PFSK-1 (cell line): ENCODE measurements around the gene SMIM21.

Source experiments
- FOXP2 ChIP-seq: optimal IDR thresholded peaks from 2 replicates; pipeline ENCODE3; 2011; ENCODE audit warnings: borderline replicate concordance, control low read depth, inconsistent platforms; ENCODE audit not compliant: insufficient read depth; ENCODE audit errors: extremely low read length, extremely low read depth
- POLR2AphosphoS5 ChIP-seq: IDR thresholded peaks from 2 replicates; pipeline ENCODE4 v1.6.1; 2012; ENCODE audit warnings: low read depth, mild to moderate bottlenecking, control low read depth, low read length, moderate library complexity
- SIN3A ChIP-seq: IDR thresholded peaks from 2 replicates; pipeline ENCODE4 v1.6.1; 2012; ENCODE audit warnings: mild to moderate bottlenecking, low read length, moderate library complexity, borderline replicate concordance; ENCODE audit not compliant: insufficient read depth
- TAF1 ChIP-seq: IDR thresholded peaks from 2 replicates; pipeline ENCODE4 v1.6.1; 2012; ENCODE audit warnings: low read length, control low read depth, borderline replicate concordance; ENCODE audit not compliant: insufficient read depth
- TF ChIP-seq, protein P1 (sequence below), 2 experiments: IDR thresholded peaks; 2 replicates each; pipeline versions ENCODE4 v1.6.1 to v1.8.0; 2011 to 2012; ENCODE audit warnings: low read depth in 2 of 2, low read length in 2 of 2, control low read depth in 1 of 2, inconsistent platforms in 1 of 2, mild to moderate bottlenecking in 1 of 2, moderate library complexity in 1 of 2; ENCODE audit not compliant: insufficient read depth in 1 of 2

The SMIM21 gene

GRCh38 chr18:75364512-75365253, 62.8 kb downstream of the SMIM21 start:
- no peak for TF ChIP-seq SIN3A
- TF ChIP-seq, protein P1, sequence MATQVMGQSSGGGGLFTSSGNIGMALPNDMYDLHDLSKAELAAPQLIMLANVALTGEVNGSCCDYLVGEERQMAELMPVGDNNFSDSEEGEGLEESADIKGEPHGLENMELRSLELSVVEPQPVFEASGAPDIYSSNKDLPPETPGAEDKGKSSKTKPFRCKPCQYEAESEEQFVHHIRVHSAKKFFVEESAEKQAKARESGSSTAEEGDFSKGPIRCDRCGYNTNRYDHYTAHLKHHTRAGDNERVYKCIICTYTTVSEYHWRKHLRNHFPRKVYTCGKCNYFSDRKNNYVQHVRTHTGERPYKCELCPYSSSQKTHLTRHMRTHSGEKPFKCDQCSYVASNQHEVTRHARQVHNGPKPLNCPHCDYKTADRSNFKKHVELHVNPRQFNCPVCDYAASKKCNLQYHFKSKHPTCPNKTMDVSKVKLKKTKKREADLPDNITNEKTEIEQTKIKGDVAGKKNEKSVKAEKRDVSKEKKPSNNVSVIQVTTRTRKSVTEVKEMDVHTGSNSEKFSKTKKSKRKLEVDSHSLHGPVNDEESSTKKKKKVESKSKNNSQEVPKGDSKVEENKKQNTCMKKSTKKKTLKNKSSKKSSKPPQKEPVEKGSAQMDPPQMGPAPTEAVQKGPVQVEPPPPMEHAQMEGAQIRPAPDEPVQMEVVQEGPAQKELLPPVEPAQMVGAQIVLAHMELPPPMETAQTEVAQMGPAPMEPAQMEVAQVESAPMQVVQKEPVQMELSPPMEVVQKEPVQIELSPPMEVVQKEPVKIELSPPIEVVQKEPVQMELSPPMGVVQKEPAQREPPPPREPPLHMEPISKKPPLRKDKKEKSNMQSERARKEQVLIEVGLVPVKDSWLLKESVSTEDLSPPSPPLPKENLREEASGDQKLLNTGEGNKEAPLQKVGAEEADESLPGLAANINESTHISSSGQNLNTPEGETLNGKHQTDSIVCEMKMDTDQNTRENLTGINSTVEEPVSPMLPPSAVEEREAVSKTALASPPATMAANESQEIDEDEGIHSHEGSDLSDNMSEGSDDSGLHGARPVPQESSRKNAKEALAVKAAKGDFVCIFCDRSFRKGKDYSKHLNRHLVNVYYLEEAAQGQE (IDR thresholded peaks at IDR 0.05; ENCODE audit: insufficient read depth in 1 of 2, low read depth in 2 of 2, low read length in 2 of 2): no peak
- TF ChIP-seq FOXP2: no peak

- TF ChIP-seq, protein P1 (IDR thresholded peaks at IDR 0.05; ENCODE audit: insufficient read depth in 1 of 2, low read depth in 2 of 2, low read length in 2 of 2): no peak
- TF ChIP-seq TAF1 (no peak), POLR2AphosphoS5 (no peak)
Measured at GRCh38 chr18:75363446-75364225, 63.9 kb downstream of the SMIM21 start.

DNA sequence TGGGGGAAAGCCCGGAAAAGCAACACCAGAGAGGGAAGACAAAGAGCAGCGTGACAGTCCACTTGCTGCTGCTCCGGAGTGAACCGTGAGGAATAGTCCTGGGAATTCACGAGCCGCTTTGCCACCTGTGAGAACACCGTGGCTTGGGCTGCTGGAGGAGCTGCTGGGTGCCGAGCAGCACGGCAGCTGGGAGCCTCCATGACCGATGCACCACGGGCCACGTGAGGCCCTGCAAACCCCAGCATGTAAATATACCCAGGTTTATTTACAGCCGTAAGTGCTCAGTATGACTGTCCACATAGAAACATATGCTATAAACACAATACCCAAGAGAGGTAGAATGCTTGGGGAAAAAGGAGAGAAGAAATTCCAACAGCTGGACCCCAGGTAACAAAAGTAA, 65.1 kb downstream of the SMIM21 start:
- no peak for TF ChIP-seq FOXP2
- TF ChIP-seq, protein P1 (IDR thresholded peaks at IDR 0.05; ENCODE audit: insufficient read depth in 1 of 2, low read depth in 2 of 2, low read length in 2 of 2): no peak
- no peak for TF ChIP-seq SIN3A
- TF ChIP-seq POLR2AphosphoS5: no peak
- no peak for TF ChIP-seq TAF1

DNA sequence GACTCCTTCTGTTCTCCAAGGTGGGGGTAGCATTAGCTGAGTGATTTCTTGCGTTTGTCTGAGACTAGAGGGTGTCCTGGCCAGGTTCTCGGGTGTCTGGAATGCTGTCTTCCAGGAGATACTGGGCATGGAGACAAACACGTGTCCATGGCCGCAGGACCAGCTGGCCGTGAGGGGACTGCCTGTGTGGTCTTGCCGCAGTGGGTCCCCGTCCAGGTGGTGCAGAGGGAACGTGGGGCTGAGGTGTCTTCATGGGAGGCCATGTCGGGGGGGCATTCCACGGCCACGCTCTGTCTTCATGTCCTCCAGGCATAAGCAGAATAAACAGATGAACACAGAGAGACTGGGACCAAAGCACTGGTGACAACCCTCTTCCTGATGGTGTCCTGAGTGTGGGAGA, 66.6 kb downstream of the SMIM21 start:
- TF ChIP-seq SIN3A (no peak), FOXP2 (no peak), TAF1 (no peak), POLR2AphosphoS5 (no peak)
- TF ChIP-seq, protein P1 (IDR thresholded peaks at IDR 0.05; ENCODE audit: insufficient read depth in 1 of 2, low read depth in 2 of 2, low read length in 2 of 2): no peak
